Neural cell (in vitro differentiated cells): ENCODE results near the gene RBM4. TPM values are rescaled to one million over a fixed set of nuclear protein-coding genes. Genes with fewer than 3 reads are reported as not detected.

Experiments used
- H2AFZ ChIP-seq: fragments of 200-600, 300-800 bp; sonication (generic), shearing (Covaris generic); 2 replicates; pipeline ENCODE4 v1.6.0; 2014; ENCODE audit warnings: low read depth, mild to moderate bottlenecking, antibody characterized with exemption, low read length, moderate library complexity
- H3F3A ChIP-seq: fragments of 200-600 bp; shearing (Covaris generic); 2 replicates; pipeline ENCODE4 v1.6.1; 2016; ENCODE audit warnings: mild to moderate bottlenecking, moderate library complexity, mixed read lengths, antibody characterized with exemption, low read length; ENCODE audit not compliant: insufficient read depth, poor library complexity, severe bottlenecking
- H3K27ac ChIP-seq: fragments of 200-600, 300-800 bp; sonication (generic), shearing (Covaris generic); 2 replicates; pipeline ENCODE4 v1.5.1; 2014; ENCODE audit warnings: mild to moderate bottlenecking, low read length, moderate library complexity
- H3K27me3 ChIP-seq: fragments of 300-800, 200-600 bp; sonication (generic), shearing (Covaris generic); 2 replicates; pipeline ENCODE4 v1.6.0; 2014; ENCODE audit warnings: mild to moderate bottlenecking, low read depth, low read length, moderate library complexity; ENCODE audit not compliant: insufficient read depth
- H3K36me3 ChIP-seq: fragments of 300-800, 200-600 bp; sonication (generic), shearing (Covaris generic); 2 replicates; pipeline ENCODE4 v1.5.1; 2014; ENCODE audit warnings: mild to moderate bottlenecking, antibody characterized with exemption, low read length, moderate library complexity; ENCODE audit not compliant: insufficient read depth
- H3K4me2 ChIP-seq: fragments of 300-800, 200-600 bp; sonication (generic), shearing (Covaris generic); 2 replicates; pipeline ENCODE4 v1.6.0; 2014; ENCODE audit warnings: mild to moderate bottlenecking, low read length
- H3K4me3 ChIP-seq: fragments of 300-800, 200-600 bp; sonication (generic), shearing (Covaris generic); 2 replicates; pipeline ENCODE4 v1.5.1; 2014; ENCODE audit warnings: mild to moderate bottlenecking, low read length, moderate library complexity
- H3K79me2 ChIP-seq: fragments of 200-600 bp; shearing (Covaris generic); replicated peaks from 2 replicates; pipeline ENCODE4 v1.6.0; 2014; ENCODE audit warnings: mild to moderate bottlenecking, low read length, moderate library complexity; ENCODE audit not compliant: insufficient read depth
- H3K9ac ChIP-seq: fragments of 300-800, 200-600 bp; sonication (generic), shearing (Covaris generic); 2 replicates; pipeline ENCODE4 v1.6.1; 2016; ENCODE audit warnings: mild to moderate bottlenecking, low read length, mixed read lengths
- H3K9me2 ChIP-seq: fragments of 200-600 bp; shearing (Covaris generic); 2 replicates; pipeline ENCODE4 v1.6.1; 2016; ENCODE audit warnings: mild to moderate bottlenecking, low read length, mixed read lengths; ENCODE audit not compliant: insufficient read depth
- H3K9me3 ChIP-seq: fragments of 200-600, 300-800 bp; sonication (generic), shearing (Covaris generic); 2 replicates; pipeline ENCODE4 v1.6.1; 2016; ENCODE audit warnings: mild to moderate bottlenecking, mixed run types, low read length, moderate library complexity, mixed read lengths
- H4K20me1 ChIP-seq: fragments of 200-600 bp; shearing (Covaris generic); 2 replicates; pipeline ENCODE4 v1.6.1; 2016; ENCODE audit warnings: mild to moderate bottlenecking, mixed run types; ENCODE audit not compliant: insufficient read depth
- EP300 ChIP-seq: fragments of 450-650 bp; conservative IDR thresholded peaks from 2 replicates; pipeline ENCODE4 v1.6.1; 2014; ENCODE audit warnings: antibody characterized with exemption, mild to moderate bottlenecking, moderate library complexity; ENCODE audit not compliant: poor library complexity, severe bottlenecking
- EZH2 ChIP-seq: fragments of 200-600, 300-800 bp; shearing (Covaris generic), sonication (generic); IDR thresholded peaks from 2 replicates; pipeline ENCODE4 v1.6.1; 2014; ENCODE audit warnings: antibody characterized with exemption, low read length, borderline replicate concordance, mild to moderate bottlenecking; ENCODE audit not compliant: insufficient read depth, poor library complexity, severe bottlenecking
- MXI1 ChIP-seq: fragments of 450-650 bp; conservative IDR thresholded peaks from 2 replicates; pipeline ENCODE4 v1.6.1; 2014; ENCODE audit warnings: antibody characterized with exemption, mild to moderate bottlenecking; ENCODE audit not compliant: poor library complexity, severe bottlenecking
- POLR2AphosphoS5 ChIP-seq: IDR thresholded peaks from 2 replicates; pipeline ENCODE4 v1.6.1; 2012
- RAD21 ChIP-seq: fragments of 450-650 bp; conservative IDR thresholded peaks from 2 replicates; pipeline ENCODE4 v1.6.1; 2014; ENCODE audit warnings: antibody characterized with exemption, mild to moderate bottlenecking, moderate library complexity
- SMC3 ChIP-seq: fragments of 450-650 bp; conservative IDR thresholded peaks from 2 replicates; pipeline ENCODE4 v1.6.1; 2014; ENCODE audit warnings: antibody characterized with exemption, mild to moderate bottlenecking, moderate library complexity; ENCODE audit not compliant: poor library complexity
- TAF1 ChIP-seq: IDR thresholded peaks from 2 replicates; pipeline ENCODE4 v1.6.1; 2012; ENCODE audit warnings: low read depth
- polyA plus RNA-seq: library from polyadenylated mRNA; depleted of rRNA; stranded (reverse); fragments of >200 nt; gene quantifications from 2 replicates; pipeline ENCODE4 v1.2.3, GENCODE V29; 2014
- TF ChIP-seq, protein P1 (sequence below): fragments of 450-650 bp; IDR thresholded peaks from 2 replicates; pipeline ENCODE4 v1.5.1; 2014; ENCODE audit warnings: antibody characterized with exemption, mild to moderate bottlenecking, moderate library complexity; ENCODE audit not compliant: poor library complexity, severe bottlenecking
- TF ChIP-seq, protein P2 (sequence below): IDR thresholded peaks from 2 replicates; pipeline ENCODE4 v1.6.1; 2012; ENCODE audit warnings: borderline replicate concordance

RBM4 gene
- polyA plus RNA-seq, 1 donor from 2014 or later, result 456 TPM

DNA sequence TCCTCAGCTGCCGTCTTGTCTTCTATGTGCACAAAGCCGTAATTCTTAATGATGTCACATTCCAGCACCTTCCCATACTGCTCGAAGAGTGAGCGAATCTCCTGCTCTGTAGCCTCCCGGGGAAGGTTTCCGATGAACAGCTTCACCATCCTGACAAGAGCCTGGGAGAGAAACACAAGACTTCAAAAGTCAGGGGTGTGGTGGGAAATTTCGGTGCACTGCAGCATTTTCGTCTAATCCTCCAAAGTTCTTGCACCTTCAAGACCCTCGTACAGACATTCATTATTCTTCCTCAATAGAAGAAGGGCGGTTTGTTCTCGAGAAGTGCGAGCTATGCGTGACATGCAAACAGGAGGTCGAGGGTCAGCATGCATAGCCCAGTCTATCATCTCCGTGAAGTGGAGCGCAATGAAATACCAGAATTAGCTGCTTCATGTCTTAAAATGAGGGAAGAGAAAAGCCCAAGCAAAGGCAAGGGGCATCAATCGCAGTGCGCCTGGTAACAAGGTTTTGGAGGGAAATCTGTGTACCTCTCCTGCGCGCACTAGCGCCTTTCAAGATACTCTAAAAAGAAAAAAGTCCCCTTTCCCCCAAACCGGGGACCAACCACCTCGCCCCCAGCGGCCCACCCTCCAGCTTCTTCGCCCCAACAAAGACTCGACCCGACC, 38.6 kb downstream of the RBM4 start:
- no peaks in the 10 kb centered on the region for H3K36me3 ChIP-seq
- peak overlapping the region; percentile 98 for H3K27ac ChIP-seq
- no peaks in the 10 kb centered on the region for H4K20me1 ChIP-seq
- no peak for TF ChIP-seq POLR2AphosphoS5
- TF ChIP-seq, protein P1, sequence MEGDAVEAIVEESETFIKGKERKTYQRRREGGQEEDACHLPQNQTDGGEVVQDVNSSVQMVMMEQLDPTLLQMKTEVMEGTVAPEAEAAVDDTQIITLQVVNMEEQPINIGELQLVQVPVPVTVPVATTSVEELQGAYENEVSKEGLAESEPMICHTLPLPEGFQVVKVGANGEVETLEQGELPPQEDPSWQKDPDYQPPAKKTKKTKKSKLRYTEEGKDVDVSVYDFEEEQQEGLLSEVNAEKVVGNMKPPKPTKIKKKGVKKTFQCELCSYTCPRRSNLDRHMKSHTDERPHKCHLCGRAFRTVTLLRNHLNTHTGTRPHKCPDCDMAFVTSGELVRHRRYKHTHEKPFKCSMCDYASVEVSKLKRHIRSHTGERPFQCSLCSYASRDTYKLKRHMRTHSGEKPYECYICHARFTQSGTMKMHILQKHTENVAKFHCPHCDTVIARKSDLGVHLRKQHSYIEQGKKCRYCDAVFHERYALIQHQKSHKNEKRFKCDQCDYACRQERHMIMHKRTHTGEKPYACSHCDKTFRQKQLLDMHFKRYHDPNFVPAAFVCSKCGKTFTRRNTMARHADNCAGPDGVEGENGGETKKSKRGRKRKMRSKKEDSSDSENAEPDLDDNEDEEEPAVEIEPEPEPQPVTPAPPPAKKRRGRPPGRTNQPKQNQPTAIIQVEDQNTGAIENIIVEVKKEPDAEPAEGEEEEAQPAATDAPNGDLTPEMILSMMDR, result no peak
- TF ChIP-seq MXI1, result no peak
- no peak for TF ChIP-seq TAF1
- TF ChIP-seq SMC3, result no peak
- TF ChIP-seq, protein P2, sequence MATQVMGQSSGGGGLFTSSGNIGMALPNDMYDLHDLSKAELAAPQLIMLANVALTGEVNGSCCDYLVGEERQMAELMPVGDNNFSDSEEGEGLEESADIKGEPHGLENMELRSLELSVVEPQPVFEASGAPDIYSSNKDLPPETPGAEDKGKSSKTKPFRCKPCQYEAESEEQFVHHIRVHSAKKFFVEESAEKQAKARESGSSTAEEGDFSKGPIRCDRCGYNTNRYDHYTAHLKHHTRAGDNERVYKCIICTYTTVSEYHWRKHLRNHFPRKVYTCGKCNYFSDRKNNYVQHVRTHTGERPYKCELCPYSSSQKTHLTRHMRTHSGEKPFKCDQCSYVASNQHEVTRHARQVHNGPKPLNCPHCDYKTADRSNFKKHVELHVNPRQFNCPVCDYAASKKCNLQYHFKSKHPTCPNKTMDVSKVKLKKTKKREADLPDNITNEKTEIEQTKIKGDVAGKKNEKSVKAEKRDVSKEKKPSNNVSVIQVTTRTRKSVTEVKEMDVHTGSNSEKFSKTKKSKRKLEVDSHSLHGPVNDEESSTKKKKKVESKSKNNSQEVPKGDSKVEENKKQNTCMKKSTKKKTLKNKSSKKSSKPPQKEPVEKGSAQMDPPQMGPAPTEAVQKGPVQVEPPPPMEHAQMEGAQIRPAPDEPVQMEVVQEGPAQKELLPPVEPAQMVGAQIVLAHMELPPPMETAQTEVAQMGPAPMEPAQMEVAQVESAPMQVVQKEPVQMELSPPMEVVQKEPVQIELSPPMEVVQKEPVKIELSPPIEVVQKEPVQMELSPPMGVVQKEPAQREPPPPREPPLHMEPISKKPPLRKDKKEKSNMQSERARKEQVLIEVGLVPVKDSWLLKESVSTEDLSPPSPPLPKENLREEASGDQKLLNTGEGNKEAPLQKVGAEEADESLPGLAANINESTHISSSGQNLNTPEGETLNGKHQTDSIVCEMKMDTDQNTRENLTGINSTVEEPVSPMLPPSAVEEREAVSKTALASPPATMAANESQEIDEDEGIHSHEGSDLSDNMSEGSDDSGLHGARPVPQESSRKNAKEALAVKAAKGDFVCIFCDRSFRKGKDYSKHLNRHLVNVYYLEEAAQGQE, result no peak
- TF ChIP-seq RAD21, result no peak
- TF ChIP-seq EZH2, result no peak
- TF ChIP-seq EP300, result no peak
- H3K27me3 ChIP-seq, result no peaks in the 10 kb centered on the region
- H3K9ac ChIP-seq, result peak overlapping the region; percentile 97
- peak overlapping the region; percentile 66 for H2AFZ ChIP-seq
- H3K4me3 ChIP-seq, result peak overlapping the region; percentile 77
- peaks cover 54% of the 10 kb centered on the region for H3K79me2 ChIP-seq
- H3K9me3 ChIP-seq, result no peaks in the 10 kb centered on the region
- peak overlapping the region; percentile 99 for H3K4me2 ChIP-seq
- no peaks in the 10 kb centered on the region for H3K9me2 ChIP-seq
- H3F3A ChIP-seq, result no peaks in the 10 kb centered on the region

GRCh38 chr11:66677599-66678375, 39.3 kb downstream of the RBM4 start, which contains the start of gene RBM4B:
RBM4B (minus strand) TSS chr11:66677887; CDS start chr11:66677079, 808 bp downstream.
- TF ChIP-seq TAF1, result no peak
- peak; percentile 88 for TF ChIP-seq MXI1
- TF ChIP-seq EP300, result peak; percentile 46
- TF ChIP-seq, protein P2, result peak; percentile 43
- TF ChIP-seq SMC3, result no peak
- TF ChIP-seq, protein P1, result no peak
- TF ChIP-seq RAD21, result no peak
- TF ChIP-seq POLR2AphosphoS5, result peak; percentile 94
- TF ChIP-seq EZH2, result no peak

More at GRCh38 chr11:66677599-66678375, 39.3 kb downstream of the RBM4 start, which contains the start of gene RBM4B:
- Histone ChIP-seq H3K36me3 (no peaks in the 10 kb centered on the region), H3K27me3 (no peaks in the 10 kb centered on the region), H4K20me1 (no peaks in the 10 kb centered on the region), H3K9me3 (no peaks in the 10 kb centered on the region), H3K79me2 (peaks cover 47% of the 10 kb centered on the region), H3K4me3 (peak within 1 kb of the TSS; percentile 77), H3K9ac (peak within 1 kb of the TSS; percentile 97), H3F3A (no peaks in the 10 kb centered on the region), H3K4me2 (peak within 1 kb of the TSS; percentile 99), H3K27ac (peak within 1 kb of the TSS; percentile 98), H3K9me2 (no peaks in the 10 kb centered on the region), H2AFZ (peak within 1 kb of the TSS; percentile 66)
